ENCODE results near the gene VSIG4.
A peak's percentile ranks its signal among the peaks of the same experiment; 100 is the strongest.
"Not testable (repeated sequence)": the region's sequence is repeated elsewhere in the genome, so short reads cannot be mapped to it uniquely, and the experiment has no call there.

Gene VSIG4

GRCh38 chrX:65985922-65986588 is 53.8 kb downstream of the VSIG4 start:
- in situ Hi-C loops (cut with HindIII; ENCODE audit: low sequenced_read_pairs): no loop called here
- TF ChIP-seq CTCF (IDR thresholded peaks at IDR 0.05; ENCODE audit: low read depth, low read length): peak; percentile 42
- no peak overlapping the region for H3K4me3 ChIP-seq (ENCODE audit: low read depth, low read length)
- DNase-seq (ENCODE audit: low read depth, low spot score): peak; percentile 36

GRCh38 chrX:65985211-65985610 is 54.7 kb downstream of the VSIG4 start:
- H3K4me3 ChIP-seq (ENCODE audit: low read depth, low read length): no peak overlapping the region
- in situ Hi-C loops (cut with HindIII; ENCODE audit: low sequenced_read_pairs): no loop called here
- TF ChIP-seq CTCF (IDR thresholded peaks at IDR 0.05; ENCODE audit: low read depth, low read length): no peak
- DNase-seq (ENCODE audit: low read depth, low spot score): no peak

GRCh38 chrX:65977161-65977560 is 62.7 kb downstream of the VSIG4 start:
- H3K4me3 ChIP-seq (ENCODE audit: low read depth, low read length); in situ Hi-C loops (cut with HindIII; ENCODE audit: low sequenced_read_pairs); DNase-seq (ENCODE audit: low read depth, low spot score): not testable (repeated sequence)

GRCh38 chrX:65976161-65976560 is 63.7 kb downstream of the VSIG4 start:
- TF ChIP-seq CTCF (IDR thresholded peaks at IDR 0.05; ENCODE audit: low read depth, low read length): no peak
- DNase-seq (ENCODE audit: low read depth, low spot score): no peak
- in situ Hi-C loops (cut with HindIII; ENCODE audit: low sequenced_read_pairs): no loop called here
- H3K4me3 ChIP-seq (ENCODE audit: low read depth, low read length): no peak overlapping the region

- in situ Hi-C loops (cut with HindIII; ENCODE audit: low sequenced_read_pairs); H3K4me3 ChIP-seq (ENCODE audit: low read depth, low read length); DNase-seq (ENCODE audit: low read depth, low spot score): not testable (repeated sequence)
Measured at GRCh38 chrX:65975161-65975751, 64.6 kb downstream of the VSIG4 start.

Measured in astrocyte of the spinal cord (primary cell).